GM12874 (cell line): ENCODE results near the gene ZBTB40.

ENCODE experiments used
- TF ChIP-seq, protein P1 (sequence below): IDR thresholded peaks from 2 replicates; pipeline ENCODE4 v1.5.1; 2011; ENCODE audit warnings: low read depth, mild to moderate bottlenecking, control low read depth, low read length, moderate library complexity; ENCODE audit not compliant: insufficient read depth

Gene ZBTB40

DNA sequence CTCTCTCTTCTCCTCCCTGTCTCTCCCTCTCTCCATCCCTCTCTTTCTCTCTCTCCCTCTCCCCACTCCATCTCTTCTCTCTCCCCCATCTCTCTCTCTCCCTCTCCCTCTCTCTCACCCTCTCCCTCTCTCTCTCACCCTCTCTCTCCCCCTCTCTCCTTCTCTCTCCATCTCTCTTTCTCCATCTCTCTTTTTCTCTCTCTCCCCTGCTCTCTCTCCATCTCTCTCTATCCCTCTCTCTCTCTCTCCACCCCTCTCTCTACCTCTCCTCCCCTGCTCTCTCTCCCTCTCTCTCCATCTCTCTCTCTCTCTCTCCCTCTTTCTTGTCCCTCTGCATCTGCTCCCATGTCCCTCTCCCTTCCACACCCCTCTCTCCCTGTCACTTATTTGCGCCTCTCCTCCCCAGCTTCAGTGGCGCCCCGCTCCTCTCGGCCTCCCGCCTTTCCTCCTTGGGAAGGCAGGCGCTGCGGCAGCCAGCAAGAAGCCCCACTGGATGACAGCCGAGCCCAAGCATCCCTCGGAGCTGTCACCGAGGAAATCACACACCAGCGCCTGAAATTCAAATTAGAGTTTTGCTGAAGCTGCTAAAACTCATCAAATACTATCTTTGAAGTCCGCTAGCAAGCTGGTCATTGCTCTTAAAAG lies 96.3 kb downstream of the ZBTB40 start:
- TF ChIP-seq, protein P1, sequence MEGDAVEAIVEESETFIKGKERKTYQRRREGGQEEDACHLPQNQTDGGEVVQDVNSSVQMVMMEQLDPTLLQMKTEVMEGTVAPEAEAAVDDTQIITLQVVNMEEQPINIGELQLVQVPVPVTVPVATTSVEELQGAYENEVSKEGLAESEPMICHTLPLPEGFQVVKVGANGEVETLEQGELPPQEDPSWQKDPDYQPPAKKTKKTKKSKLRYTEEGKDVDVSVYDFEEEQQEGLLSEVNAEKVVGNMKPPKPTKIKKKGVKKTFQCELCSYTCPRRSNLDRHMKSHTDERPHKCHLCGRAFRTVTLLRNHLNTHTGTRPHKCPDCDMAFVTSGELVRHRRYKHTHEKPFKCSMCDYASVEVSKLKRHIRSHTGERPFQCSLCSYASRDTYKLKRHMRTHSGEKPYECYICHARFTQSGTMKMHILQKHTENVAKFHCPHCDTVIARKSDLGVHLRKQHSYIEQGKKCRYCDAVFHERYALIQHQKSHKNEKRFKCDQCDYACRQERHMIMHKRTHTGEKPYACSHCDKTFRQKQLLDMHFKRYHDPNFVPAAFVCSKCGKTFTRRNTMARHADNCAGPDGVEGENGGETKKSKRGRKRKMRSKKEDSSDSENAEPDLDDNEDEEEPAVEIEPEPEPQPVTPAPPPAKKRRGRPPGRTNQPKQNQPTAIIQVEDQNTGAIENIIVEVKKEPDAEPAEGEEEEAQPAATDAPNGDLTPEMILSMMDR, result no peak

DNA sequence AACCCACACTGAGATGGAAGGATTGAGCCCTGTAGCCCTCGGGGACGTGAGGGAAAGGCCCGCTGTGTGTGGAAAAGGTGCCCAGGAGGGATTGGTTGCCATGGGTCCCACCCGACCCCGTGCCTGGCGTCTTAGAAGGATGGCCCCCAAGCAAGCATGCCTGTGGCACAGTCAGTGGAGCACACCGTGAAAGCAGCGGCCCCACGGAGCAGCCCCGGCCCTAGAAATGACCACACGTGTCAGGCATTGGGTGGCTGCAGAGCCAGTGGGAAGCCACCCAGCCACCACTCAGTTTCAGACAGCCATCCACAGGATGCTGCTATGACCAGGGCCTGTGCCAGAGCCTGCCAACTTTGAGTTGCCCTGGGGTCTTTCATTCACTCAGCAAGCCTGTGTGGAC lies 98.4 kb downstream of the ZBTB40 start:
- TF ChIP-seq, protein P1, result no peak

DNA sequence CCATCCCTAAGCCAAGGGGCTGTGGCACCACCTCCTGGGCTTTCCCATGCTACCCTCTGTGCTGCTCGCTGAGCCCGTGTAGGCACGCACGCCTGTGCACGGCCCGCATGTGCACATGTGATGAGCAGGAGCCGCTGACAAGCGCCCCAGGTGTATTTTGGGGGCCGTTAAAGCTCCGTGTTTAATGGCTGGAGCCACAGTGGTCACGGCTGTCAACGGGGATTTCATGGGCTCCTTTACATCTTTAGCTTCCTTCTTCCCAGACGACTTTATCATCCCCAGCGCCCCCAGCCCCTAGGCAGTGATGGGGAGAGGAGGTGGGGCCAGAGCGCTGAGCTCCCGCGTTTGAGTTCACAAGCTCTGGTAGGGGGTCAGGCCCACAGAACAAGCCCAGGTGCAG lies 99.9 kb downstream of the ZBTB40 start:
- TF ChIP-seq, protein P1, result no peak

DNA sequence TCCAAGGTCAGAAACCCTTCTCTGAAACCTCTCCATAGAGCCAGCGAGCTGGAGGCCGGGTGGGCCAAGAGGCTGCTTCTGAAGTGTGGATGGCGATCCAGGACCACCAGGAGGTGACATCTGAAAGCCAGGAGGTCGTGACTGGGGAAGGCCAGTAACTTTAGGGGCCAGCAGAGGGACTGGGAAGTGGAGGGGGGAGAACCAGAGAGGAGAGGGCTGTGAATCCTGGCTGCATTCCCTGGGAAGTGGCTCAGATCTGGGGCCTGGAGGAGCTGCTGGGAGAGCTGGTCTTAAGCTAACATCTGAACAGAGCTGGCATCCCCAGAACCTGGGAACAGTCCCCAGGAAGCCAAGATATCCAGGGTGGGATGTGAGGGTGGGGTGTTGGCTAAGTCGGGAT lies 100.4 kb downstream of the ZBTB40 start:
- TF ChIP-seq, protein P1, result no peak

DNA sequence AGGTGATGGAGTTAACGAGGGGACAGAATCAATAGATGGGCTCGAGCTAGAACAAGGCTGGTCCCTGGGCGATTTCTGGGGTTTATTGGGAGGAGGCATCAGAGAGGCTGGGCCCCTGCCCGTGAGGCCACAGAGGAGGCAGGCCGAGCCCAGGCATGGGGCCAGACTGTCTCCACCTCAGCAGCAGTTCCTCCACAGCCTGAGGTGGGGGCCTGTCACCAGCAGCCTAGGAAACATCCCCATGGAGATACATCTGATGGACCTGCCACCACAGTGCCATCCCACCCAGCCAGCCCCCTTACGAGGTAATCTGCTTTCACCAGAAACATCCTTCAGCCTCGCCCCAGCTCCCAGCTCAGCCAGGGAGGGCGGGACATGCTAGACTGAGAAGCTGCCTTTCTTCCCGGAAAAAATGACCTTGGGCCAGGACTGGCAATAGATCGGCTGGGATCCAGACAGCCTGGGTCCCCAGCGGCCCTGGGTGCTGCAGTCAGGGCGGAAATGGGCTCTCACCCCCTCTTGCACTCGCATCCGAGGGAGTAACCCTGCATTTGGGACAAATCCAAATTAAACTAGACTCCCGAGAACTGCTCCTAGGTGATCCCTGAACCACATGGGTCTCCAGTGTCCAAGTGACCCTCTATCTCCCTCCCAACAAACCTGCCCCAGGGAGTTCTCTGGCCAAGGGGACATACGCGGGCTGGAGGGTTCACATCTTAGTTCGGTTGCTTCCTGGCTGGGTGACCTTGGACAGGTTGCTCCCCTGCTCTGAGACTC lies 101.6 kb downstream of the ZBTB40 start:
- TF ChIP-seq, protein P1, result no peak

DNA sequence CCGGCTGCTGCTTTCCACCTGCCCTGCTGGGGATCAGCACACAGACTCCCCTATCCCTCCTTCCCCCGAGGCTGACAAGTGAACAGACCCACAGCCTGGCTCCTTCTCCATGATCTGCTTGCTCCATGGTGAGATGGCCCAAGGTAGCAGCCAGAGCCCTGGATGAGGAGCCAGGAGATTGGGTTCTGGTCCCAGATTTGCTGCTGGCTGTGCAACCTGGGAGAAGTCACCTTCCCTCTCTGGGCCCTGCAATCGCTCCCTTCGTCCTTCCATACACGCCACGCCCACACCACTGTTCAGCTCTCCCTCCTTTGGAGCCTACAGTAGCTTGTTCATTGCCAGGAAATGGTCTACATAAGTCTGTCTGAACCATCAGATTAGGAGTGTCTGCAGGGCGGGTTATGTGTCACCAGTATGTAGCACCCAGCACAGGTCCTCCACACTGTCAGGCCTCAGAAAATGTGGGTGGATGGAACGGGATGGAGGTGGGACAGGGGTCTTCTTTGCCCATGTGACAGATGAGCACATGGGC lies 102.4 kb downstream of the ZBTB40 start:
- TF ChIP-seq, protein P1, result no peak

DNA sequence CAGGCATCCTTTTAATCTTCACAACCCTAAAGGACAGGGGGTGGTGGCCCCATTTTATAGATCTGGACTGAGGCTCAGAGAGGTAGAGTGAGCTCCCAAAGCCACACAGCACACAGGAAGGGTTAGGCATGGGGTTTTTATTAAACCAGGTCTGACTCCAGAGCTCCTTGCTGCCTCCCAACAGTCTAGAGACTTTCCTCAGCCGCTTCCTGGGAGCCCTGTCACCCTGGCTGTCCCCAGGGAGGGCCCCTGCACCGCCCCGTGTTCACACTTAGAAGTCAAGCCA lies 103.7 kb downstream of the ZBTB40 start:
- TF ChIP-seq, protein P1, result no peak
